Raji (cell line): Measurements from ENCODE around the gene KIF25.

Experiments used
- POLR2A ChIP-seq: IDR thresholded peaks from 2 replicates; pipeline ENCODE4 v1.6.1; 2011; ENCODE audit warnings: low read depth, low read length, control low read depth; ENCODE audit not compliant: insufficient read depth

The KIF25 gene

GRCh38 chr6:168002804-168003203 lies 5.3 kb downstream of the KIF25 start:
- TF ChIP-seq POLR2A, result no peak

GRCh38 chr6:168004023-168004422 lies 6.6 kb downstream of the KIF25 start:
- no peak for TF ChIP-seq POLR2A

GRCh38 chr6:168004945-168005344 lies 7.5 kb downstream of the KIF25 start:
- no peak for TF ChIP-seq POLR2A

- TF ChIP-seq POLR2A, result no peak
Observed at GRCh38 chr6:168005796-168006195, 8.3 kb downstream of the KIF25 start.

GRCh38 chr6:168007592-168008338 lies 10.3 kb downstream of the KIF25 start:
- no peak for TF ChIP-seq POLR2A

GRCh38 chr6:168009331-168009730 lies 11.9 kb downstream of the KIF25 start:
- no peak for TF ChIP-seq POLR2A

- no peak for TF ChIP-seq POLR2A
Observed at GRCh38 chr6:168011291-168011690, 13.8 kb downstream of the KIF25 start.

- TF ChIP-seq POLR2A, result no peak
Observed at GRCh38 chr6:168012431-168013249, 15.2 kb downstream of the KIF25 start.

GRCh38 chr6:168013250-168013915 lies 15.9 kb downstream of the KIF25 start:
- TF ChIP-seq POLR2A, result no peak

- TF ChIP-seq POLR2A, result no peak
Observed at GRCh38 chr6:168014428-168014827, 17.0 kb downstream of the KIF25 start.

- TF ChIP-seq POLR2A, result no peak
Observed at GRCh38 chr6:168015009-168015408, 17.5 kb downstream of the KIF25 start.

- no peak for TF ChIP-seq POLR2A
Observed at GRCh38 chr6:168015482-168016175, 18.2 kb downstream of the KIF25 start.

- TF ChIP-seq POLR2A, result no peak
Observed at GRCh38 chr6:168016176-168016620, 18.7 kb downstream of the KIF25 start.

- TF ChIP-seq POLR2A, result no peak
Observed at GRCh38 chr6:168016721-168017525, 19.5 kb downstream of the KIF25 start.
